Measurements from ENCODE around the gene SPATS2. TPM values are rescaled to one million over a fixed set of nuclear protein-coding genes. Genes with fewer than 3 reads are reported as not detected.

SPATS2 gene
- total RNA-seq, 4 donors from 2014 or later: 8.6 to 17.8 (median 9.5) TPM

- Histone ChIP-seq H3K4me1 (peaks cover 0 to 42% (median 24%) of the 10 kb centered on the region in 3 donors), H3K9me3 (no peaks in the 10 kb centered on the region), H3K36me3 (no peaks in the 10 kb centered on the region), H3K27ac (no peak overlapping the region), H3K27me3 (peaks cover 88% of the 10 kb centered on the region), H3K4me3 (no peak overlapping the region)
- no peak for ATAC-seq
- TF ChIP-seq EP300 (IDR thresholded peaks at IDR 0.05): no peak
- TF ChIP-seq POLR2A (IDR thresholded peaks at IDR 0.05): no peak
- no peak for TF ChIP-seq POLR2AphosphoS5 (IDR thresholded peaks at IDR 0.05)
- TF ChIP-seq CTCF (IDR thresholded peaks at IDR 0.05): no peak
- 64 to 84% methylated on average over 3 to 6 of the region's 6 CpGs for whole genome bisulfite sequencing, 2 donors (ENCODE audit: low coverage in 1 of 2)
Observed at GRCh38 chr12:49340095-49340870, 27.0 kb upstream of the SPATS2 start.

- WGBS, 2 donors (ENCODE audit: low coverage in 1 of 2): 34 to 60% methylated on average over 8 to 10 of the region's 14 CpGs
- Histone ChIP-seq H3K4me1 (peaks cover 8 to 48% (median 33%) of the 10 kb centered on the region in 3 donors), H3K9me3 (no peaks in the 10 kb centered on the region), H3K4me3 (no peak overlapping the region), H3K27me3 (peaks cover 88% of the 10 kb centered on the region), H3K36me3 (no peaks in the 10 kb centered on the region), H3K27ac (no peak overlapping the region)
- TF ChIP-seq POLR2AphosphoS5 (IDR thresholded peaks at IDR 0.05) (no peak), POLR2A (IDR thresholded peaks at IDR 0.05) (no peak), CTCF (IDR thresholded peaks at IDR 0.05) (no peak), EP300 (IDR thresholded peaks at IDR 0.05) (no peak)
- ATAC-seq: no peak
Observed at GRCh38 chr12:49340971-49341776, 26.1 kb upstream of the SPATS2 start.

GRCh38 chr12:49341777-49342065, 25.5 kb upstream of the SPATS2 start:
- TF ChIP-seq EP300 (IDR thresholded peaks at IDR 0.05): no peak
- TF ChIP-seq CTCF (IDR thresholded peaks at IDR 0.05): no peak
- TF ChIP-seq POLR2AphosphoS5 (IDR thresholded peaks at IDR 0.05): no peak
- TF ChIP-seq POLR2A (IDR thresholded peaks at IDR 0.05): no peak

GRCh38 chr12:49342066-49342913, 25.0 kb upstream of the SPATS2 start:
- peak; percentile 54 for ATAC-seq
- H3K9me3 ChIP-seq: no peaks in the 10 kb centered on the region
- peak overlapping the region in 1 of 4 donors; percentile 62 for H3K27ac ChIP-seq
- peaks cover 13 to 48% (median 41%) of the 10 kb centered on the region in 3 donors for H3K4me1 ChIP-seq
- H3K27me3 ChIP-seq: peaks cover 88% of the 10 kb centered on the region
- H3K4me3 ChIP-seq: peak overlapping the region; percentile 8 to 56
- H3K36me3 ChIP-seq: no peaks in the 10 kb centered on the region
- 0% methylated on average over 3 to 8 of the region's 58 CpGs for WGBS, 2 donors (ENCODE audit: low coverage in 1 of 2)
- TF ChIP-seq POLR2A (IDR thresholded peaks at IDR 0.05) (no peak), CTCF (IDR thresholded peaks at IDR 0.05) (peak in 3 of 4 experiments; percentile 67 to 82 (median 69))

More at GRCh38 chr12:49341777-49342065, 25.5 kb upstream of the SPATS2 start:
- Histone ChIP-seq H3K36me3 (no peaks in the 10 kb centered on the region), H3K4me1 (peaks cover 11 to 48% (median 37%) of the 10 kb centered on the region in 3 donors), H3K9me3 (no peaks in the 10 kb centered on the region), H3K27ac (peak overlapping the region in 1 of 4 donors; percentile 62), H3K27me3 (peaks cover 88% of the 10 kb centered on the region), H3K4me3 (peak overlapping the region in 1 of 2 donors; percentile 56)
- WGBS, 2 donors (ENCODE audit: low coverage in 1 of 2): no CpG with 5 or more reads among the region's 21 CpGs
- no peak for ATAC-seq

Measured in gastroesophageal sphincter (tissue), 4 donors.